Raji (cell line): ENCODE measurements around the gene SPARCL1.

ENCODE experiments used
- POLR2A ChIP-seq: IDR thresholded peaks from 2 replicates; pipeline ENCODE4 v1.6.1; 2011; ENCODE audit warnings: low read depth, low read length, control low read depth; ENCODE audit not compliant: insufficient read depth

Gene SPARCL1

DNA sequence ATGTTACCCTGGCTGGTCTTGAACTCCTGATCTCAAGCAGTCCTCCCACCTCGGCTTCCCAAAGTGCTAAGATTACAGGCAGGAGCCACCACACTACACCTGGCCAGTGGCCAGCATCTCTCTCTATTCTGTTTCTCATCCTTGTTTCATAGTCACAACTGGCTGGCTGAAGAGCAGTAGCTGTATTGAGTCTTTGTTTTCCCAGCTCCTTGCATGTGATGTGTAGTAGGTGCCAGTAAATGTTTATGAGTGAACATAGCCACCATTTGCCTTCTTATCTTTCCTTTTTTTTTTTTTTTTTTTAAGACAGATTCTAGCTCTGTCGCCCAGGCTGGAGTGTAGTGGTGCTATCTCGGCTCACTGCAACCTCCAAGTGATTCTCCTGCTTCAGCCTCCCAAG is 83.2 kb downstream of the SPARCL1 start:
- TF ChIP-seq POLR2A, result no peak

GRCh38 chr4:87444741-87445140 is 84.4 kb downstream of the SPARCL1 start:
- TF ChIP-seq POLR2A, result no peak

DNA sequence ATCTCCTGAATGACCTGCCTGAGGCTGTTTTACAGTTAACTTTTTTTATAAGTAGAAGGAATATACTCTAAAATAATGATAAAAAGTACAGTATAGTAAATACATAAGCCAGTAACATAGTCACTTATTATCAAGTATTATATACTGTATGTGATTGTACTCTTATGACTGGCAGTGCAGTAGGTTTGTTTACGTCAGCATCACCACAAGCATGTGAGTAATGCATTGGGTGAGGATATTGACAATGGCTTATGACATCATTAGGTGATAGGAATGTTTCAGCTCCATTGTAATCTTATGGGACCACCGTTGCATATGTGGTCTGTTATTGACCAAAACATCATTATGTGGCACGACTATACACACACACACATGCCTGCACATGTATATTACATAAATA is 86.3 kb downstream of the SPARCL1 start:
- TF ChIP-seq POLR2A, result no peak

- TF ChIP-seq POLR2A, result no peak
Observed at GRCh38 chr4:87433342-87433741, 95.8 kb downstream of the SPARCL1 start.

DNA sequence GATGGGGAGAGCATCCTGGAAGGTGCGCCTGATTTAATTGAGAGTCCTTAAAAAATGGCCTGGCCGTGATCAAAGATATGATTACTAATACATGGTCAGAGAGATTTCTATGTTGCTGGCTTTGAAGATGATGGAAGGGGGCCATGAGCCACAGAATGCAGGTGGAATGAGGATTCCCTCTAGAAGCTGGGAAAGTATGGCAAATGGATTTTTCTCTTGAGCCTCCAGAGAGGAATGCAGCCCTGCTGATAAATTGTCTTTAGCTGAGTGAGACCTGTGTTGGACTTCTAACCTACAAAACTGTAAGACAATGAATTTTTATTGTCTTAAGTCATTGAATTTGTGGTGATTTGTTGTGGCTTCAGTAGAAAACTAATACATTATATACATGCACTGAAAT is 99.1 kb downstream of the SPARCL1 start:
- TF ChIP-seq POLR2A, result no peak

GRCh38 chr4:87428979-87429378 is 100.2 kb downstream of the SPARCL1 start:
- TF ChIP-seq POLR2A, result no peak

- TF ChIP-seq POLR2A, result no peak
Observed at GRCh38 chr4:87427518-87427868, 101.7 kb downstream of the SPARCL1 start.

GRCh38 chr4:87426865-87427517 is 102.2 kb downstream of the SPARCL1 start:
- TF ChIP-seq POLR2A, result no peak

DNA sequence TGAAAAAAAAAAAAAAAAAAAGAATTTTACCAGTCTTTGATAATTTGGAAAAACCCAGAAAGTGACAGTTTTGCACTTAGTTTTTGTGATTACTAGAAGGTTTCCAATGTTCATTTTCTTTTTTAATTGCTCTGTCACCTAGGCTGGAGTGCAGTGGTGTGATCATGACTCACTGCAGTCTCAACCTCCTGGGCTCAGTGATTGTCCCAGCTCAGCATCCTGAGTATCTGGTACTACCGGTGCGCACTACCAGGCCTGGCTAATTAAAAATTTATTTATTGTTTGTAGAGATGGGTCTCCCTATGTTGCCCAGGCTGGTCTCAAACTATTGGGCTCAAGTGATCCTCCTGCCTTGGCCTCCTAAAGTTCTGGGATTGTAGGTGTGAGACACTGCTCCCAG is 103.5 kb downstream of the SPARCL1 start:
- TF ChIP-seq POLR2A, result no peak
